Esophagus muscularis mucosa (tissue), 3 donors: ENCODE results near the gene RHOJ.

ENCODE experiments used
- CTCF ChIP-seq, 3 experiments: fragments of 200-600 bp in 2 of 3; fragments of 450-650 bp in 1 of 3; sonication (generic) in 2 of 3; IDR thresholded peaks; one replicate each; pipeline ENCODE4 v1.5.1; 2017 to 2019; ENCODE audit warnings: antibody characterized with exemption in 3 of 3, mild to moderate bottlenecking in 2 of 3, moderate library complexity in 1 of 3
- POLR2A ChIP-seq: fragments of 450-650 bp; IDR thresholded peaks from one replicate; pipeline ENCODE4 v1.6.1; 2017; ENCODE audit warnings: antibody characterized with exemption, moderate library complexity, mild to moderate bottlenecking, low read depth

- TF ChIP-seq CTCF (IDR thresholded peaks at IDR 0.05) (no peak), POLR2A (no peak)
Measured at GRCh38 chr14:63205044-63205575, 867 bp downstream of the RHOJ start.
